OCI-LY3 (cell line): ENCODE data around the gene ELAVL1.

Source experiments
- H2AFZ ChIP-seq: fragments of 200-600, 300-600 bp; shearing (Covaris generic); 2 replicates; pipeline ENCODE4 v1.6.0; 2014; ENCODE audit warnings: antibody characterized with exemption, low read depth, low read length
- H3K27ac ChIP-seq: fragments of 200-600, 300-600 bp; sonication (generic); 2 replicates; pipeline ENCODE4 v1.5.1; 2014; ENCODE audit warnings: mild to moderate bottlenecking, low read length, moderate library complexity, mixed read lengths
- H3K27me3 ChIP-seq: fragments of 200-600, 300-600 bp; sonication (generic); 2 replicates; pipeline ENCODE4 v1.6.1; 2014; ENCODE audit warnings: low read depth, low read length, mixed read lengths
- H3K36me3 ChIP-seq: fragments of 200-600, 300-600 bp; sonication (generic); replicated peaks from 2 replicates; pipeline ENCODE3; 2014; ENCODE audit warnings: low read depth, low read length, mixed read lengths
- H3K4me1 ChIP-seq: fragments of 300-600, 200-600 bp; sonication (generic); 2 replicates; pipeline ENCODE4 v1.6.1; 2014; ENCODE audit warnings: low read length, mixed read lengths
- H3K4me2 ChIP-seq: fragments of 200-600, 300-600 bp; sonication (generic); 2 replicates; pipeline ENCODE4 v1.6.1; 2014; ENCODE audit warnings: low read length, mixed read lengths
- H3K4me3 ChIP-seq: fragments of 300-600, 200-600 bp; sonication (generic); 2 replicates; pipeline ENCODE4 v1.5.1; 2014; ENCODE audit warnings: antibody characterized with exemption, mild to moderate bottlenecking, low read length, moderate library complexity
- H3K79me2 ChIP-seq: fragments of 300-600, 200-600 bp; shearing (Covaris generic); 2 replicates; pipeline ENCODE4 v1.6.1; 2014; ENCODE audit warnings: mild to moderate bottlenecking, low read length, mixed read lengths
- H3K9ac ChIP-seq: fragments of 300-600, 200-600 bp; shearing (Covaris generic); 2 replicates; pipeline ENCODE4 v1.6.0; 2014; ENCODE audit warnings: mild to moderate bottlenecking, low read length, moderate library complexity
- H3K9me3 ChIP-seq: fragments of 200-600, 300-600 bp; shearing (Covaris generic); 2 replicates; pipeline ENCODE4 v1.6.1; 2014; ENCODE audit warnings: low read length, mixed read lengths; ENCODE audit not compliant: insufficient read depth
- H4K20me1 ChIP-seq: fragments of 200-600, 300-600 bp; sonication (generic); 2 replicates; pipeline ENCODE4 v1.6.1; 2016; ENCODE audit warnings: low read length, mixed read lengths; ENCODE audit not compliant: insufficient read depth
- CTCF ChIP-seq: fragments of 200-600, 300-600 bp; sonication (generic); IDR thresholded peaks from 2 replicates; pipeline ENCODE4 v1.5.1; 2014; ENCODE audit warnings: antibody characterized with exemption, low read length, low read depth
- EZH2phosphoT487 ChIP-seq: fragments of 200-600 bp; shearing (Covaris generic); IDR thresholded peaks from 2 replicates; pipeline ENCODE4 v1.6.1; 2018; ENCODE audit warnings: antibody characterized with exemption, mixed run types, low read depth

Gene ELAVL1

GRCh38 chr19:7925171-7925851 lies 80.1 kb downstream of the ELAVL1 start:
- no peak overlapping the region for H3K4me3 ChIP-seq
- no peak overlapping the region for H3K27ac ChIP-seq
- peaks cover 7% of the 10 kb centered on the region; the same call in 1 of the 2 replicates for H4K20me1 ChIP-seq
- peak; percentile 45 for TF ChIP-seq CTCF
- no peak for TF ChIP-seq EZH2phosphoT487
- peaks cover 5% of the 10 kb centered on the region for H3K4me1 ChIP-seq
- peaks cover 21% of the 10 kb centered on the region for H3K36me3 ChIP-seq
- no peak overlapping the region for H3K4me2 ChIP-seq
- no peaks in the 10 kb centered on the region for H3K79me2 ChIP-seq
- H3K9me3 ChIP-seq, result no peaks in the 10 kb centered on the region
- H3K9ac ChIP-seq, result no peak overlapping the region
- H3K27me3 ChIP-seq, result no peaks in the 10 kb centered on the region
- H2AFZ ChIP-seq, result no peak overlapping the region

- Histone ChIP-seq H3K9me3 (no peaks in the 10 kb centered on the region), H3K36me3 (peaks cover 21% of the 10 kb centered on the region), H3K4me2 (no peak overlapping the region), H3K9ac (no peak overlapping the region), H4K20me1 (peaks cover 7% of the 10 kb centered on the region; the same call in 1 of the 2 replicates), H3K79me2 (no peaks in the 10 kb centered on the region), H2AFZ (no peak overlapping the region), H3K4me1 (peaks cover 7% of the 10 kb centered on the region), H3K27me3 (no peaks in the 10 kb centered on the region), H3K4me3 (no peak overlapping the region), H3K27ac (no peak overlapping the region)
- no peak for TF ChIP-seq CTCF
Measured at GRCh38 chr19:7924651-7925170, 80.7 kb downstream of the ELAVL1 start.

- Histone ChIP-seq H2AFZ (no peak overlapping the region), H3K9ac (no peak overlapping the region), H3K79me2 (no peaks in the 10 kb centered on the region), H3K4me2 (no peak overlapping the region), H3K27me3 (no peaks in the 10 kb centered on the region), H3K27ac (no peak overlapping the region), H3K4me1 (peaks cover 8% of the 10 kb centered on the region), H3K9me3 (no peaks in the 10 kb centered on the region), H4K20me1 (peaks cover 7% of the 10 kb centered on the region; the same call in 1 of the 2 replicates), H3K4me3 (no peak overlapping the region), H3K36me3 (peaks cover 21% of the 10 kb centered on the region)
- TF ChIP-seq CTCF, result no peak
- TF ChIP-seq EZH2phosphoT487, result no peak
Measured at GRCh38 chr19:7924241-7924640, 81.2 kb downstream of the ELAVL1 start.

- no peaks in the 10 kb centered on the region for H3K9me3 ChIP-seq
- H3K9ac ChIP-seq, result no peak overlapping the region
- H4K20me1 ChIP-seq, result peaks cover 7% of the 10 kb centered on the region; the same call in 1 of the 2 replicates
- no peaks in the 10 kb centered on the region for H3K79me2 ChIP-seq
- H3K4me1 ChIP-seq, result peaks cover 8% of the 10 kb centered on the region
- no peak overlapping the region for H3K4me2 ChIP-seq
- H3K27me3 ChIP-seq, result no peaks in the 10 kb centered on the region
- no peak for TF ChIP-seq CTCF
- TF ChIP-seq EZH2phosphoT487, result no peak
- H3K36me3 ChIP-seq, result peaks cover 21% of the 10 kb centered on the region
- H3K4me3 ChIP-seq, result no peak overlapping the region
- H3K27ac ChIP-seq, result no peak overlapping the region
- no peak overlapping the region for H2AFZ ChIP-seq
Measured at GRCh38 chr19:7923295-7924191, 81.9 kb downstream of the ELAVL1 start.
